AG04449 (cell line): Measurements from ENCODE around the gene MDFI.
A peak's percentile ranks its signal among the peaks of the same experiment; 100 is the strongest.

Experiments
- CTCF ChIA-PET: fragments of 350-600 bp; formaldehyde crosslinking; extraction: SDS; loops from one replicate; lab custom pipeline; 2021; ENCODE audit warnings: antibody characterized with exemption; lab: Yijun Ruan, JAX
- POLR2A ChIA-PET: fragments of 400-600, 350-600 bp; formaldehyde crosslinking; extraction: SDS; loops from one replicate; lab custom pipeline; 2020; ENCODE audit warnings: antibody characterized with exemption, inconsistent platforms; lab: Yijun Ruan, JAX
- DNase-seq: peaks from one replicate; pipeline ENCODE4 v3.0.0-alpha.2; 2010; ENCODE audit warnings: low read depth, low spot score
- H3K4me3 ChIP-seq: 2 replicates; pipeline ENCODE4 v1.5.1; 2011; ENCODE audit warnings: low read depth, mild to moderate bottlenecking, control low read depth, low read length
- TF ChIP-seq, protein P1 (sequence below): IDR thresholded peaks from one replicate; pipeline ENCODE4 v1.5.1; 2011; ENCODE audit warnings: mild to moderate bottlenecking, moderate library complexity, low read length, control low read depth, inconsistent platforms; ENCODE audit not compliant: insufficient read depth; ENCODE audit errors: missing control alignments

Gene MDFI

DNA sequence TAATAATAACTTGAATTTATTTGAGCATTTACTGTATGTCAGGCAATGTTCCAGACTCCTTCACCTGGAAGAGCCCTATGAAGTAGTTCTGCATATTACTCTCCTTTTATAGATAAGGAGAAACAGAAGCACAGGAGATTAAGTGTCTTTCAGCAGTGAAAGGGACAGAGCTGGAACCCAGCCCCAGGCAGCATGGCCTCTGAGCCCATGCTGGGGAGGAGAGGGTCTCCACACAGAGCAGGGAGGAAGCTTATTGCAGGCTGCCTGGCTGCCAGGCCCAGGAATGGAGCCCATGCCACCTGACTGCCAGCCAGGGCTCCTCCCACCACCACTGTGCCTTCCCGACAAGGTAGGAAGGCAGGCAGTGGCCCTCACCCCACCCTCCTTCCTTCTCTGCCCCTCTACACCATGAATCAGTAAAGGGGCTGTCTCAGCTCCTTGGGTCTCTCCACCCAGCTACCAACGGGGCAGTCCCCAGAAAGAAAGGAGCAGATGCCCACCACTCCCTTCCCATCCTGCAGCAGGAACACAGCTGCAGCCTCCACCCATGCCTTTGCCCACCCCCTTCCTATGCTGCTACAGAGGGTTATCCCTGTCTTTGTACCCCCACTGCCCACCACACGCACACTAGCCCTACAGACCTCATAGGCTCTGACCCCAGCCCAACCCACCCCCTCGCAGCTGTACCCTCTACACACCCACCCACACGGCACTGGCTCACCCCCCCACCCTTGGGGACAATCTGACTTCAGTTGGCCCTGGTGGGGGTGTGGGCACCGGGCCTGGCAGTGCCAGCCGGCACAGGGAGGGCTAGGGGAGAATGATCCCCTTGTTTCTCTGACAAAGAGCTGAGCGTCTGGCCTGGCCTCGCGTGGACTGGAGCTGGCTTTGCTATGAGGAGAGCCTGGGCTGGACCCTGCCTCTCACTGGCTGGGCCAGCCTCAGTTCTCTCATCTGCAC, 55.3 kb downstream of the MDFI start:
- ChIA-PET POLR2A (no interaction called here), CTCF (interaction anchor here (0.9 to 14.7 kb wide), 9 partner anchors 8 to 325 kb away, joined by 3 to 414 read pairs (median 8); partner anchors contain the start of gene TOMM6)
- TF ChIP-seq, protein P1, sequence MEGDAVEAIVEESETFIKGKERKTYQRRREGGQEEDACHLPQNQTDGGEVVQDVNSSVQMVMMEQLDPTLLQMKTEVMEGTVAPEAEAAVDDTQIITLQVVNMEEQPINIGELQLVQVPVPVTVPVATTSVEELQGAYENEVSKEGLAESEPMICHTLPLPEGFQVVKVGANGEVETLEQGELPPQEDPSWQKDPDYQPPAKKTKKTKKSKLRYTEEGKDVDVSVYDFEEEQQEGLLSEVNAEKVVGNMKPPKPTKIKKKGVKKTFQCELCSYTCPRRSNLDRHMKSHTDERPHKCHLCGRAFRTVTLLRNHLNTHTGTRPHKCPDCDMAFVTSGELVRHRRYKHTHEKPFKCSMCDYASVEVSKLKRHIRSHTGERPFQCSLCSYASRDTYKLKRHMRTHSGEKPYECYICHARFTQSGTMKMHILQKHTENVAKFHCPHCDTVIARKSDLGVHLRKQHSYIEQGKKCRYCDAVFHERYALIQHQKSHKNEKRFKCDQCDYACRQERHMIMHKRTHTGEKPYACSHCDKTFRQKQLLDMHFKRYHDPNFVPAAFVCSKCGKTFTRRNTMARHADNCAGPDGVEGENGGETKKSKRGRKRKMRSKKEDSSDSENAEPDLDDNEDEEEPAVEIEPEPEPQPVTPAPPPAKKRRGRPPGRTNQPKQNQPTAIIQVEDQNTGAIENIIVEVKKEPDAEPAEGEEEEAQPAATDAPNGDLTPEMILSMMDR: no peak

GRCh38 chr6:41694815-41695526, 56.7 kb downstream of the MDFI start:
- no peak overlapping the region for H3K4me3 ChIP-seq
- TF ChIP-seq, protein P1: peak; percentile 11
- DNase-seq: no peak
- POLR2A ChIA-PET: interaction anchor here (0.8 to 1.4 kb wide), 3 partner anchors 11 to 40 kb away, joined by 3 to 5 read pairs (median 3); partner anchors contain the start of gene TFEB
- CTCF ChIA-PET: interaction anchor here (0.7 to 14.7 kb wide), 15 partner anchors 10 to 326 kb away, joined by 3 to 414 read pairs (median 5); partner anchors contain the start of gene TOMM6

More for the DNA sequence above, 55.3 kb downstream of the MDFI start:
- no peak overlapping the region for H3K4me3 ChIP-seq
- DNase-seq: no peak

- TF ChIP-seq, protein P1: no peak
- POLR2A ChIA-PET: interaction anchor here (1.4 kb wide), 1 partner anchor 38 kb away, joined by 5 read pairs; no protein-coding TSS in a partner anchor
- no peak for DNase-seq
- no peak overlapping the region for H3K4me3 ChIP-seq
- CTCF ChIA-PET: interaction anchor here (1.1 to 14.7 kb wide), 10 partner anchors 10 to 327 kb away, joined by 3 to 414 read pairs (median 6); partner anchors contain the start of gene TOMM6
These were observed 57.6 kb downstream of the MDFI start for GRCh38 chr6:41695825-41696224.

DNA sequence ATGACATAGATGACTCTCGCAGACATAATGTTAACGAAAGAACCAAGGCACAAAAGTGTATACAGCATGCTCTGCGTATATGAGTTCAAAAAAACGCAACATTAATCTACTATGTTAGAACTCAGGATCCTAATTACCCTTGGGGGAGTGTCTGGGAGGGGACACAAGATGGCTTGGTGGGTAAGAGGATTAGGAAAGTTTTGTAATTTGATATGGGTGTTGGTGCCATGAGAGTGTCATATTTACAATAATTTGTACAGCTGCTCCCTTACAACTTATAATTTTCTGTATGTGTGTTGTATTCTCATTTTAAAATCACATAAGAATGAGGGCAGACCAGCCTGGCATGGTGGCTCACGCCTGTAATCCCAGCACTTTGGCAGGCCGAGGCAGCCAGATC, 58.5 kb downstream of the MDFI start:
- DNase-seq: no peak
- ChIA-PET CTCF (interaction anchor here (1.7 to 14.7 kb wide), 5 partner anchors 11 to 328 kb away, joined by 6 to 414 read pairs (median 15); partner anchors contain the start of gene TOMM6), POLR2A (no interaction called here)
- TF ChIP-seq, protein P1: no peak
- H3K4me3 ChIP-seq: no peak overlapping the region

- ChIA-PET POLR2A (interaction anchor here (0.6 to 1.7 kb wide), 7 partner anchors 8 to 35 kb away, joined by 3 to 12 read pairs (median 4); no protein-coding TSS in a partner anchor), CTCF (interaction anchor here (0.7 to 5.6 kb wide), 8 partner anchors 9 to 330 kb away, joined by 3 to 37 read pairs (median 8); partner anchors contain the start of gene TFEB)
- peak; percentile 95 for DNase-seq
- peak overlapping the region; percentile 13 for H3K4me3 ChIP-seq
- TF ChIP-seq, protein P1: no peak
These were observed 59.9 kb downstream of the MDFI start for GRCh38 chr6:41697861-41698781.
